ENCODE data around the gene ASCL2.

Gene ASCL2

GRCh38 chr11:2300290-2300935, 30.0 kb upstream of the ASCL2 start:
- no peak overlapping the region for H3K4ac ChIP-seq (ENCODE audit: low read depth in 1 of 2, low read length in 2 of 2)
- H3K23ac ChIP-seq (ENCODE audit: low read length in 2 of 2), result no peak overlapping the region
- no peak overlapping the region for H4K91ac ChIP-seq (ENCODE audit: low read length)
- no peak for DNase-seq
- no peak overlapping the region for H3K4me3 ChIP-seq (ENCODE audit: insufficient read depth in 1 of 2, low read depth in 1 of 2, low read length in 2 of 2)
- H3K14ac ChIP-seq (ENCODE audit: low read length in 2 of 2), result no peak overlapping the region
- no peak overlapping the region for H3K4me2 ChIP-seq (ENCODE audit: low read length, poor library complexity, severe bottlenecking)
- WGBS, result 88% methylated on average over 15 of the region's 19 CpGs
- peaks cover 21% of the 10 kb centered on the region for H3K4me1 ChIP-seq (ENCODE audit: control insufficient read depth, insufficient read depth, low read depth, low read length)
- H4K8ac ChIP-seq (ENCODE audit: low read length), result no peak overlapping the region
- H2BK5ac ChIP-seq (ENCODE audit: low read depth, low read length, poor library complexity, severe bottlenecking), result no peak overlapping the region
- H3K27me3 ChIP-seq (ENCODE audit: control insufficient read depth in 1 of 2, insufficient read depth in 1 of 2, low read length in 2 of 2), result peaks cover 13 to 26% of the 10 kb centered on the region in 2 experiments
- H3K9ac ChIP-seq (ENCODE audit: low read length), result no peak overlapping the region
- no peak overlapping the region for H2BK12ac ChIP-seq (ENCODE audit: low read length in 2 of 2)
- no peak overlapping the region for H2AFZ ChIP-seq (ENCODE audit: low read depth, low read length)
- H3K36me3 ChIP-seq (ENCODE audit: control insufficient read depth in 1 of 2, insufficient read depth in 2 of 2, low read depth in 1 of 2, low read length in 2 of 2), result no peaks in the 10 kb centered on the region
- H3K9me3 ChIP-seq (ENCODE audit: control insufficient read depth, low read length), result no peaks in the 10 kb centered on the region
- no peaks in the 10 kb centered on the region for H3K79me1 ChIP-seq (replicated peaks; ENCODE audit: low read length, poor library complexity, severe bottlenecking)
- H2BK120ac ChIP-seq (ENCODE audit: low read depth, low read length), result no peak overlapping the region
- H2BK15ac ChIP-seq (ENCODE audit: low read depth, poor library complexity, severe bottlenecking), result no peak overlapping the region
- peak overlapping the region; percentile 14 for H2AK5ac ChIP-seq (ENCODE audit: low read length, severe bottlenecking)
- H3K18ac ChIP-seq (ENCODE audit: low read depth in 1 of 2, low read length in 2 of 2), result no peak overlapping the region
- no peak overlapping the region for H3K27ac ChIP-seq (ENCODE audit: low read length, poor library complexity, severe bottlenecking)

- peaks cover 21% of the 10 kb centered on the region for H3K4me1 ChIP-seq (ENCODE audit: control insufficient read depth, insufficient read depth, low read depth, low read length)
- H3K18ac ChIP-seq (ENCODE audit: low read depth in 1 of 2, low read length in 2 of 2), result no peak overlapping the region
- no peak for DNase-seq
- WGBS, result 87% methylated on average over 7 of the region's 10 CpGs
- no peak overlapping the region for H3K27ac ChIP-seq (ENCODE audit: low read length, poor library complexity, severe bottlenecking)
- no peak overlapping the region for H4K8ac ChIP-seq (ENCODE audit: low read length)
- no peaks in the 10 kb centered on the region for H3K36me3 ChIP-seq (ENCODE audit: control insufficient read depth in 1 of 2, insufficient read depth in 2 of 2, low read depth in 1 of 2, low read length in 2 of 2)
- no peak overlapping the region for H3K4ac ChIP-seq (ENCODE audit: low read depth in 1 of 2, low read length in 2 of 2)
- H2BK120ac ChIP-seq (ENCODE audit: low read depth, low read length), result no peak overlapping the region
- peaks cover 19 to 33% of the 10 kb centered on the region in 2 experiments for H3K27me3 ChIP-seq (ENCODE audit: control insufficient read depth in 1 of 2, insufficient read depth in 1 of 2, low read length in 2 of 2)
- no peak overlapping the region for H2BK5ac ChIP-seq (ENCODE audit: low read depth, low read length, poor library complexity, severe bottlenecking)
- no peak overlapping the region for H2AFZ ChIP-seq (ENCODE audit: low read depth, low read length)
- H3K4me3 ChIP-seq (ENCODE audit: insufficient read depth in 1 of 2, low read depth in 1 of 2, low read length in 2 of 2), result no peak overlapping the region
- H2AK5ac ChIP-seq (ENCODE audit: low read length, severe bottlenecking), result no peak overlapping the region
- no peak overlapping the region for H3K14ac ChIP-seq (ENCODE audit: low read length in 2 of 2)
- H4K91ac ChIP-seq (ENCODE audit: low read length), result no peak overlapping the region
- H2BK12ac ChIP-seq (ENCODE audit: low read length in 2 of 2), result no peak overlapping the region
- no peak overlapping the region for H2BK15ac ChIP-seq (ENCODE audit: low read depth, poor library complexity, severe bottlenecking)
- no peak overlapping the region for H3K4me2 ChIP-seq (ENCODE audit: low read length, poor library complexity, severe bottlenecking)
- no peaks in the 10 kb centered on the region for H3K79me1 ChIP-seq (replicated peaks; ENCODE audit: low read length, poor library complexity, severe bottlenecking)
- H3K9ac ChIP-seq (ENCODE audit: low read length), result no peak overlapping the region
- H3K9me3 ChIP-seq (ENCODE audit: control insufficient read depth, low read length), result no peaks in the 10 kb centered on the region
- H3K23ac ChIP-seq (ENCODE audit: low read length in 2 of 2), result no peak overlapping the region
Measured at GRCh38 chr11:2299773-2300172, 29.4 kb upstream of the ASCL2 start.

- Histone ChIP-seq H2BK15ac (ENCODE audit: low read depth, poor library complexity, severe bottlenecking) (no peak overlapping the region), H3K36me3 (ENCODE audit: control insufficient read depth in 1 of 2, insufficient read depth in 2 of 2, low read depth in 1 of 2, low read length in 2 of 2) (no peaks in the 10 kb centered on the region)
- WGBS, result 68% methylated on average over 18 of the region's 18 CpGs
Measured at GRCh38 chr11:2298795-2299761, 28.7 kb upstream of the ASCL2 start.

GRCh38 chr11:2298131-2298794, 27.9 kb upstream of the ASCL2 start:
- H3K4me2 ChIP-seq (ENCODE audit: low read length, poor library complexity, severe bottlenecking), result no peak overlapping the region
- no peaks in the 10 kb centered on the region for H3K79me1 ChIP-seq (replicated peaks; ENCODE audit: low read length, poor library complexity, severe bottlenecking)
- peaks cover 33 to 45% of the 10 kb centered on the region in 2 experiments for H3K27me3 ChIP-seq (ENCODE audit: control insufficient read depth in 1 of 2, insufficient read depth in 1 of 2, low read length in 2 of 2)
- no peak overlapping the region for H2AFZ ChIP-seq (ENCODE audit: low read depth, low read length)
- no peak overlapping the region for H3K27ac ChIP-seq (ENCODE audit: low read length, poor library complexity, severe bottlenecking)
- no peak overlapping the region for H3K4me3 ChIP-seq (ENCODE audit: insufficient read depth in 1 of 2, low read depth in 1 of 2, low read length in 2 of 2)
- no peak overlapping the region for H3K9ac ChIP-seq (ENCODE audit: low read length)
- DNase-seq, result no peak
- H3K14ac ChIP-seq (ENCODE audit: low read length in 2 of 2), result no peak overlapping the region
- H3K9me3 ChIP-seq (ENCODE audit: control insufficient read depth, low read length), result no peaks in the 10 kb centered on the region
- peaks cover 20% of the 10 kb centered on the region for H3K4me1 ChIP-seq (ENCODE audit: control insufficient read depth, insufficient read depth, low read depth, low read length)
- no peak overlapping the region for H2BK5ac ChIP-seq (ENCODE audit: low read depth, low read length, poor library complexity, severe bottlenecking)
- H2BK120ac ChIP-seq (ENCODE audit: low read depth, low read length), result no peak overlapping the region
- no peak overlapping the region for H3K4ac ChIP-seq (ENCODE audit: low read depth in 1 of 2, low read length in 2 of 2)
- H3K23ac ChIP-seq (ENCODE audit: low read length in 2 of 2), result no peak overlapping the region
- no peak overlapping the region for H2AK5ac ChIP-seq (ENCODE audit: low read length, severe bottlenecking)
- 80% methylated on average over 14 of the region's 14 CpGs for WGBS
- H3K18ac ChIP-seq (ENCODE audit: low read depth in 1 of 2, low read length in 2 of 2), result no peak overlapping the region
- H2BK15ac ChIP-seq (ENCODE audit: low read depth, poor library complexity, severe bottlenecking), result no peak overlapping the region
- H4K8ac ChIP-seq (ENCODE audit: low read length), result no peak overlapping the region
- no peak overlapping the region for H4K91ac ChIP-seq (ENCODE audit: low read length)
- H3K36me3 ChIP-seq (ENCODE audit: control insufficient read depth in 1 of 2, insufficient read depth in 2 of 2, low read depth in 1 of 2, low read length in 2 of 2), result no peaks in the 10 kb centered on the region
- no peak overlapping the region for H2BK12ac ChIP-seq (ENCODE audit: low read length in 2 of 2)

More at GRCh38 chr11:2298795-2299761, 28.7 kb upstream of the ASCL2 start:
- Histone ChIP-seq H3K4me2 (ENCODE audit: low read length, poor library complexity, severe bottlenecking) (no peak overlapping the region), H2AFZ (ENCODE audit: low read depth, low read length) (no peak overlapping the region), H2AK5ac (ENCODE audit: low read length, severe bottlenecking) (no peak overlapping the region), H4K8ac (ENCODE audit: low read length) (no peak overlapping the region), H2BK12ac (ENCODE audit: low read length in 2 of 2) (peak overlapping the region in 1 of 2 experiments; percentile 31), H4K91ac (ENCODE audit: low read length) (no peak overlapping the region), H3K23ac (ENCODE audit: low read length in 2 of 2) (no peak overlapping the region), H3K27me3 (ENCODE audit: control insufficient read depth in 1 of 2, insufficient read depth in 1 of 2, low read length in 2 of 2) (peaks cover 26 to 37% of the 10 kb centered on the region in 2 experiments), H3K14ac (ENCODE audit: low read length in 2 of 2) (no peak overlapping the region), H3K79me1 (replicated peaks; ENCODE audit: low read length, poor library complexity, severe bottlenecking) (no peaks in the 10 kb centered on the region), H2BK5ac (ENCODE audit: low read depth, low read length, poor library complexity, severe bottlenecking) (no peak overlapping the region), H3K27ac (ENCODE audit: low read length, poor library complexity, severe bottlenecking) (no peak overlapping the region), H3K4me3 (ENCODE audit: insufficient read depth in 1 of 2, low read depth in 1 of 2, low read length in 2 of 2) (no peak overlapping the region), H2BK120ac (ENCODE audit: low read depth, low read length) (no peak overlapping the region), H3K9me3 (ENCODE audit: control insufficient read depth, low read length) (no peaks in the 10 kb centered on the region), H3K4ac (ENCODE audit: low read depth in 1 of 2, low read length in 2 of 2) (no peak overlapping the region), H3K18ac (ENCODE audit: low read depth in 1 of 2, low read length in 2 of 2) (no peak overlapping the region), H3K4me1 (ENCODE audit: control insufficient read depth, insufficient read depth, low read depth, low read length) (peaks cover 21% of the 10 kb centered on the region), H3K9ac (ENCODE audit: low read length) (no peak overlapping the region)
- DNase-seq, result no peak

Measured in mesenchymal stem cell (in vitro differentiated cells and primary cell).